Measurements from ENCODE around the gene COPS7A.

Gene COPS7A

DNA sequence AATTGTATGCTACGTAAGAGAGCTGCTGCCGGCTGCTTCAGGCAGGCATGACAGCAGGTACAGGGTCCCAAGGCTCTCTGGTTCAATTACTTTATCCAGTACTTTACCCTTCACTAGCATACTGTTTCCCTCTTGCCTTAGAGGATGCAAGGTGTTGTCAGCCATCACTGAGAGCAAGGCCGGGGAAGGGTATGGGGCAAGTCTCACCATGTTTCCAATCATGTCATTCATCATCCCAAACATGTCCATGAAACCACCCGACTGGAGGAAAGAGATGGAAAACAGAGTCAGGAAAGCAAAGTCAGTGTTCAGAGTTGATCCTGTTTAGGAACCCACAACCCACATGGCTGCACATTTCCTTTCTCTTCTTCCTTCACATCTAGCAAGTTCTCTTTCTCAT, 26.7 kb downstream of the COPS7A start:
- no peak for DNase-seq (ENCODE audit: low read depth in 1 of 2, low spot score in 1 of 2)

- DNase-seq (ENCODE audit: low read depth in 1 of 2, low spot score in 1 of 2), result no peak
Observed at GRCh38 chr12:6751767-6752166, 27.9 kb downstream of the COPS7A start.

GRCh38 chr12:6752167-6752920, 28.5 kb downstream of the COPS7A start:
- no peak for DNase-seq (ENCODE audit: low read depth in 1 of 2, low spot score in 1 of 2)

GRCh38 chr12:6752921-6753771, 29.3 kb downstream of the COPS7A start, which contains the start of gene MLF2:
Gene MLF2 (minus strand): TSS chr12:6753141. CDS start chr12:6752334, 807 bp downstream.
- DNase-seq (ENCODE audit: low read depth in 1 of 2, low spot score in 1 of 2), result peak; percentile 93 to 94

DNA sequence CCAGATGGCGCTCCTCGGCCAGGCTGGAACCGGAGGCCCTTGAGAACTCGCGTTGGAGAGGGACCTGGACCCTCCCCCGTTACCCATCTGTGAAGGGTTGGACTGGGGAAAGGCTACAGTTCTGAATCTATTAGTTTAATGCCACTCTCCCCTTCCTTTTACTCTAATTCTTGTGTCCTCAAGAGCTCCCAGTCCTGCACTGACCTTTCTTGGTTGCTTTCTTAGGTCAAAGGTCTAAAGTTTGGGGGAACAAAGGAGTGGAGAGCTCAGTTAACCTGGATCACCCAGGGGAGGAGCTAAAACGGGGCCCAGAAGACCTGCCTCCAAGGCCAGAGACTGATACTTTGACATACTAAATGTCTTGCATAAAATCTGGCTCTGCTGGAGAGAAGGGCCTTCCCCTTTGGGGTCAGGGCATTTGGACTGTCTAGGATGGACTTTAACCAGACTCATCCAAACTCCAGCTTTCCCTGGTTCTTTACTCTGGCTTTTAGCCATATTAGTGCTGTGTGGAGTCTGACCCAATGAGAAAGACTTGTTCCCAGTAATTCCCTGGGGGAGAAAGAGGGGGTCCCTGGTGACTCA, 30.0 kb downstream of the COPS7A start:
- no peak for DNase-seq (ENCODE audit: low read depth in 1 of 2, low spot score in 1 of 2)

GRCh38 chr12:6754411-6754810, 30.6 kb downstream of the COPS7A start:
- DNase-seq (ENCODE audit: low read depth in 1 of 2, low spot score in 1 of 2), result no peak

DNA sequence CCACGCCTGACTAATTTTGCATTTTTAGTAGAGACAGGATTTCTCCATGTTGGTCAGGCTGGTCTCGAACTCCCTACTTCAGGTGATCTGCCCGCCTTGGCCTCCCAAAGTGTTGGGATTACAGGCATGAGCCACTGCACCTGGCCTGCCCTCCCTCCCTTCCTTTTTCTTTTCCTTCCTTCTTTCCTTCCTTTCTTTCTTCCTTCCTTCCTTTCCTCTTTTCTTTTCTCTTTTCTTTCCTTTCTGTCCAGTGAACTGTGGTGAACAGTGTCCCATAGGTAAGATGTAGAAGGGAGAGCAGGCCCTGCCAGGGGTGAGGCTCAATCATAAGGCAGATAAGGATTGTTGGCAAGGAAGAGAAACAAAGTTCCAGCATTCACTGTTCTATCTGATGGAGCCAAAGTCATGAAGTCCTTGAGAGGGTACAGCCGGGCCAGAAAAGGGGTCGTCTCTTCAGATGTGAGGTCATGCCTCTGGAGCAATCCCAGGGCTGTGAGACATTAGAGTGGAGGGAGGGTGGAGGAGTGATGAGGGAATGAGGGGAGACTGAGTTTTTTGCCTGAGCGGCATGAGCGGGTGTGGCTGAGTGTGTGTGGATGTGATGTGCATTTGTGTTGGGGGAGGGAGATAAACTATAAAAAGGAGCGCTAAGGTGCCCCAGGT, 33.3 kb downstream of the COPS7A start:
- DNase-seq (ENCODE audit: low read depth in 1 of 2, low spot score in 1 of 2), result no peak

GRCh38 chr12:6758506-6759095, 34.8 kb downstream of the COPS7A start:
- no peak for DNase-seq (ENCODE audit: low read depth in 1 of 2, low spot score in 1 of 2)

DNA sequence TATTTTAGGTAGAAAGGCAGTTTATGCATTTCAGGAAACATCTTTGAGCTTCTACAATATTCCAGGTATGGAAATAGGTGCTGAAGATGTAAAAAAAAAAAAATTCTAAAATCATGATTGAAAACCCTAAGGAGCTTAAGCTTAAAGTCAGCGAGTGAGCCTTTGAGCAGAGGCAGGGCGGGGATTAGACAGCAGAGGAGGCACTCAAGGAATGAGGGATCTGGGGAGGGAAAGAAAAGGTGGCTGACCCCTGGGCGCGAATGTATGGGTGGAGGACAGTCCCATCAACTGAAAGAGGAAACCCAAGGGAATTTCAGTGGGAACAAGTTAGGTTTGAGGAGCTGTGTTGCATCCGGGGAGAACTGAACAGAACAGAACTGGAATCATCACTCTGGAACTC, 35.9 kb downstream of the COPS7A start:
- no peak for DNase-seq (ENCODE audit: low read depth in 1 of 2, low spot score in 1 of 2)

DNA sequence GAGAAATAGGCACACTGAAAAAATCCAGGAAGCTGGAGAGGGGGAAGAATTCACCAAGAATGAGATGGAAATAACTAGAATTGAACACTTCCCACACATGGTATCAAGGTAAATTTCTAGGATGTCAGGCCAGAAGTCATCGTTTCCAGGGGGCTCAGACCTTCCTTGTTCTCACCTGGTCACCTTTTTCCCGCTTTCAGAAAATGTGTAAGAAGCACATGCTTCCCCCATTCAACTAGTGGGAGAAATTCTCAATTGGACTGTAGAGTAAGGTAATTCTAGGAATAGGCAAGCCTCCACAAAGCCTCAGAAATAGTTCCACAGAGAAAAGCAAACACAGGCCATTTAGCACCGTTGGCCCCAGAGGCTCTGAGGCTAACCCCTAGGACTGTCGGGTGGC, 39.5 kb downstream of the COPS7A start:
- no peak for DNase-seq (ENCODE audit: low read depth in 1 of 2, low spot score in 1 of 2)

DNA sequence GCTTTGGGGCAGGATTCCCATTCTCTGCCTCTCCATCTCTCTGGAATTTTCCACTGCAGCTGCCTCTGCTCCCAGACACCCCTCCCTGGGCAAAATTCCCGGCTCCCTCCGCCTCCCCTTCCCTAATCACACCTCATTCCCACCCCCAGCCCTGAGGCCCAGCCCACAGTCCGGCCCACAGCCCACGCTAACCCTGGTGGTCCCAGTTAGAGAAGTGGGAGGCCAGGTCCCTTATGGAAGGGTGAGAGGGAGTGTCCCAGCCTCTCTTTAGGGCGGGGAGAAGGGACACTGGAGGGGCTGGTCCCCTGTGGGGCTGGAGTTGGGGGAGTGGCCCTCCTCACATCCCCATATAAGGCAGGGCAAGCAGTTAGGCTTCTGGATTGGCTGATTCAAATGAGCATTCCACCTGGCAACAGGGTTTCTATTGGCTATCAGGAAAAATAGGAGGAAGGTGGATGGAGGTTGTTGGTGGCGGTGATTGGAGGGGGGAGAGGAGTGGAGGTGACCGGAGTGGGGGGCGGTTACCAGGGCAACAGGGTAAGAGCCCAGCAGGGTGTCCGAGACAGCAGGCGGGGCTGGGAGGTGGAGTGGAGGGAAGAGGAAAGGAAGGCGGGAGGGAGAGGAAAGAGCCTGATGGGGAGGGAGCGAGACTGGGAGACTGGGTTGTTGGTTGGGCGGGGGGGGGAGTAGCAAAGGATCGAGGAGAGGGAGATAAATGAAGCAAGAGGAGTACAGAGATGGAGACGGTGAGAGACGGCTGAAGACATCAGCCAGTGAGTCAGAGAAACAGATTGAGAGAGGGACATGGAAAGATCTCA, 40.4 kb downstream of the COPS7A start:
- no peak for DNase-seq (ENCODE audit: low read depth in 1 of 2, low spot score in 1 of 2)

- no peak for DNase-seq (ENCODE audit: low read depth in 1 of 2, low spot score in 1 of 2)
Observed at GRCh38 chr12:6765048-6765633, 41.3 kb downstream of the COPS7A start.

GRCh38 chr12:6765634-6766581, 42.1 kb downstream of the COPS7A start, which contains the start of gene PTMS:
Gene PTMS (plus strand): TSS chr12:6766363. CDS start chr12:6766706, 343 bp downstream.
- no peak for DNase-seq (ENCODE audit: low read depth in 1 of 2, low spot score in 1 of 2)

DNA sequence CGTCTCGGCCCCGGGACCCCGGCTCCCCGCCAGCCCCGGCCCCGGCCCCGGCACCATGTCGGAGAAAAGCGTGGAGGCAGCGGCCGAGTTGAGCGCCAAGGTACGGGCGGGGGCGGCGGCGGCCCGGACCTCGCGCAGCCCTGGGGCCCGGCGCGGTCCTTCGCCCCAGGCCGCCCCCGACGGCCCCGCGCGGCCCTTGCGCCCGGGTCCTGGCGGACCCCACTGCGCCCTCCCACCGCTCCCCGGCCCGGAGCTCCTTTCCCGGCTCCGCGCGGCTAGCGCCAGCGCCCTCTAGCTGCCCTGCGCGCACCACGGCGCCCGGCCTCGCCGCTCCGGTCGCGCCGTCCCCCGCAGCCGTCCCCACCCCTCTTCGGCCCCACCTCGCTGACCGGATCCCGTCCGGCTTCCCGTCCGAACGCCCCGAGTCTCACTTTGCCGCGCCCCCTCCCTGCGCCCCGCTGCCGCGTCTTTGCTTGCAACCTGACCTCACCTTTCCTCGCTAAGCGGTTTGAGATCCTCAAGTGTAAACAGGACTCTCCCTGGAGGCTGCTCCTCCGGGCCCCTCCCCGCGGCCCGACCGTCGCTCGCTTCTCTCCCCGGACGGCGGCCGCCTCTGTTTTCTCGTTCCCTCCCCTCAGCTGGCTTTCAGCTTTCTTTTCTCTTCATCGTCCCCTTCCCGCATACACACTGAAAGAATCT, 43.0 kb downstream of the COPS7A start:
- no peak for DNase-seq (ENCODE audit: low read depth in 1 of 2, low spot score in 1 of 2)

GRCh38 chr12:6767353-6768319, 43.8 kb downstream of the COPS7A start:
- no peak for DNase-seq (ENCODE audit: low read depth in 1 of 2, low spot score in 1 of 2)

- DNase-seq (ENCODE audit: low read depth in 1 of 2, low spot score in 1 of 2), result no peak
Observed at GRCh38 chr12:6768437-6768914, 44.6 kb downstream of the COPS7A start.

- DNase-seq (ENCODE audit: low read depth in 1 of 2, low spot score in 1 of 2), result no peak
Observed at GRCh38 chr12:6768990-6769389, 45.1 kb downstream of the COPS7A start.
